Stomach smooth muscle (tissue), 2 donors: ENCODE results near the gene INSC.

Source experiments
- H3K27ac ChIP-seq: one replicate; pipeline ENCODE4 v1.7.0; 2013; ENCODE audit warnings: mild to moderate bottlenecking, low read length, inconsistent platforms
- H3K27me3 ChIP-seq, 2 donors: one replicate each; pipeline ENCODE4 v1.7.0; 2013; ENCODE audit warnings: low read length in 2 of 2; ENCODE audit not compliant: insufficient read depth in 2 of 2, control insufficient read depth in 1 of 2
- H3K36me3 ChIP-seq, 2 donors: one replicate each; pipeline ENCODE4 v1.7.0; 2013; ENCODE audit warnings: low read length in 2 of 2; ENCODE audit not compliant: control insufficient read depth in 2 of 2, insufficient read depth in 2 of 2
- H3K4me1 ChIP-seq: one replicate; pipeline ENCODE4 v1.7.0; 2013; ENCODE audit warnings: low read length; ENCODE audit not compliant: control insufficient read depth, insufficient read depth
- H3K4me3 ChIP-seq, 2 donors: one replicate each; pipeline ENCODE4 v1.7.0; 2013; ENCODE audit warnings: low read length in 2 of 2
- H3K9ac ChIP-seq, 2 donors: one replicate each; pipeline ENCODE4 v1.7.0; 2013; ENCODE audit warnings: low read length in 2 of 2, mild to moderate bottlenecking in 1 of 2
- H3K9me3 ChIP-seq, 2 donors: one replicate each; pipeline ENCODE4 v1.7.0; 2013; ENCODE audit warnings: low read length in 2 of 2; ENCODE audit not compliant: control insufficient read depth in 2 of 2
- donor health status: healthy.
- donor health status: Pancreatic carcinoma.

Gene INSC

DNA sequence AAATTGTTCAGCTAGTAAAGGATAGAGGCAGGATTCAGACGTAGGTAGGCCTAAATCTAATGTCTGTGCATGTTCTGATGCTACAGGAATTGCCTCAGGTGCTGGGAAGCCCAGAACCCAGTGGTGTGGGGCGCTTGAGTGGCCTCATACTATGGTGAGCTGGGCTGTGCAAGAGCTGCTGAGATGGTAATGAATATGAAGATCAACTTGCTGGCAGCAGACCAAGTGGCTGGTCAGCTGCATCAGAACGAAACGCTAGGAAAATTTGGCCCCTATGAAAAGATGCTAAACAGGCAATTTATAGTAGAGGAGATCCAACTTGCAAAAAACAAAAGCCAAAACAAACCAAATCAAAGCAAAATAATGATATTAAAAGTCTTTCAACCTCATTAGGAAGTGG lies 102.7 kb downstream of the INSC start:
- H3K4me3 ChIP-seq, result no peak overlapping the region
- no peak overlapping the region for H3K9ac ChIP-seq
- no peak overlapping the region for H3K27ac ChIP-seq
- H3K27me3 ChIP-seq, result no peaks in the 10 kb centered on the region
- H3K36me3 ChIP-seq, result no peaks in the 10 kb centered on the region
- H3K4me1 ChIP-seq, result no peaks in the 10 kb centered on the region
- H3K9me3 ChIP-seq, result no peaks in the 10 kb centered on the region

- Histone ChIP-seq H3K4me1 (no peaks in the 10 kb centered on the region), H3K9ac (no peak overlapping the region), H3K9me3 (no peaks in the 10 kb centered on the region), H3K36me3 (no peaks in the 10 kb centered on the region), H3K4me3 (no peak overlapping the region), H3K27ac (no peak overlapping the region), H3K27me3 (no peaks in the 10 kb centered on the region)
These were observed 108.1 kb downstream of the INSC start for GRCh38 chr11:15222777-15223176.

DNA sequence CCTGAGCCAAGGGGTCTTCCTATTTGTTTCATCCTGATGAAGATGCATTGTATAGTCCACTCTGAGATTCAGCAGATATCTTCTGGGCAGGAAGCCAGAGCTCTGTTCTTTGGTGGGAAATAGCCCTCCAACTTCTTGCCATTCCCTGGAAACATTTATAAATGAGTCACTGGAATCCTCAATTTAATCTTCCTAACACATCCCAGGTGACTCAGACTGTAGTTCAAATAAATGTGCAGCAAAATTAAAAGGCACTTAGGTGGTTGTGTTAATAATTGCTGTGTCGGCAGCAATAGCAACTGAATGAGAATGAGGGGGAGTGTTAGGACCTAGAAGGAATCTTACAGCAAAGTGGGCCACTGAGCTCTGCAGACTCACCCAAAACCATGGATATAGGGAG lies 108.6 kb downstream of the INSC start:
- Histone ChIP-seq H3K36me3 (no peaks in the 10 kb centered on the region), H3K9ac (no peak overlapping the region), H3K4me3 (no peak overlapping the region), H3K27ac (no peak overlapping the region), H3K4me1 (no peaks in the 10 kb centered on the region), H3K27me3 (no peaks in the 10 kb centered on the region), H3K9me3 (no peaks in the 10 kb centered on the region)

DNA sequence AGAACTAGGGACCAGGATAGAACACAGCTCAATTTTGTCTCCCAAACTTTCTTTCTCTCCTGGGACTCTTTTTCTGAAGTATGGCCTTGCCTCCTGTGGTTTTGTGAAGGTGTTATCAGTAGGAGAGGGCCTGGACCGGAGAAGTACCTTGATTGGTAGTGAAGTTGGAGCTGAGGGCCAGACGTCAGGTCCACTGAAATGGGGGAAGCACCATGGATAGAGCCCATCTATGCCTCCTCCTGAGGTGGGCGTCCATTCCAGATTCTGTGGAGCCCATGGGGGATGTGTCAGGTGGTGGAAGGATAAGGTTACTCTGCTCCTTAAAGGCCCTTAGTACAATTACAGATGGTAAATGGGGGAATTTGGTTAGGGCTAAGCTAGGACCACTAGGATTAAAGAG lies 109.7 kb downstream of the INSC start:
- Histone ChIP-seq H3K27me3 (no peaks in the 10 kb centered on the region), H3K36me3 (no peaks in the 10 kb centered on the region), H3K9ac (no peak overlapping the region), H3K27ac (no peak overlapping the region), H3K9me3 (no peaks in the 10 kb centered on the region), H3K4me1 (no peaks in the 10 kb centered on the region), H3K4me3 (no peak overlapping the region)

GRCh38 chr11:15227011-15227410 lies 112.3 kb downstream of the INSC start:
- Histone ChIP-seq H3K27me3 (no peaks in the 10 kb centered on the region), H3K27ac (no peak overlapping the region), H3K9ac (no peak overlapping the region), H3K4me3 (no peak overlapping the region), H3K4me1 (no peaks in the 10 kb centered on the region), H3K9me3 (no peaks in the 10 kb centered on the region), H3K36me3 (no peaks in the 10 kb centered on the region)

DNA sequence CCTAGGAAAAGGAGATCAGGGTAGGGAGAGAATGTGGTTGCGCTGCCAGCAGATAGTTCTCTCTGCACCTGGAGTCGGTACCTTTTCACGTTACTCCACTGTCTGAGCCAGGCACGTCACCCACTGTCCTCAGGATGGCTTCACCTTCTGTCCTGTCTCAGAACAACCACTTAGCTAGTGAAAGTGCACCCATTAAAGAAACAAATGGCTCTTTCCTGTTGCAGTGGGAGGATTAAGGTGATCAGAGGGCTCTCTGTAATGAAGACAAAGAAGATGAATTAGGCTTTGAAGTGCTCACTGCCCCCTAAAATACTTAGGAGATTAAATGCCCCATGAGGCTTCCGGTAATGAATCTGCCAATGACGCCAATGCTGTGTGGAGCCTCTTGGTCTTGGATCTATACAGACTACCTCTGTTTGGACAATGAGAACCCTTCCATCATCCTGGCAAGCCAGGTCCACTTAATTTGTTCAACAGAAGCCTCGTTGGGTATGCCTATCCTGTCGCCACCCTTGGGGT lies 113.7 kb downstream of the INSC start:
- Histone ChIP-seq H3K27me3 (no peaks in the 10 kb centered on the region), H3K27ac (no peak overlapping the region), H3K9ac (no peak overlapping the region), H3K4me1 (no peaks in the 10 kb centered on the region), H3K36me3 (no peaks in the 10 kb centered on the region), H3K4me3 (no peak overlapping the region), H3K9me3 (no peaks in the 10 kb centered on the region)

DNA sequence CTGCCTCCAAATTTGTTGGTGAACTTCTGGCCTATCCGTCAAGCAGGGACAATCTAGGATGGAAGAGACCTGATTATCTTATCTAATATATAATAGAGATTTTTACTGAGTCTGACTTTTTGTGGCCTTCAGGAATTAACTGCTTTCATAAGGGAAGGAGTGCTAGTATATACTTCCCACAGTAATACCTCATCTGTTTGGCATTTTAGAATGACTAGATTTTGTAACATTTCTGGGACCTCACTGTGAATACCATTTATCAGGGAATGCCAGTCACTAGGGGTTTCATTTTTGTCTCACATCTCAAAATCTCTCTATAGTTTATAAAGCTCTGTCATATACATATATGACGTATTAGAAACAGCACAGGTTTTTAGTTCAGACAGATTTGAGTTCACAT lies 114.3 kb downstream of the INSC start:
- no peaks in the 10 kb centered on the region for H3K36me3 ChIP-seq
- H3K27ac ChIP-seq, result no peak overlapping the region
- no peak overlapping the region for H3K9ac ChIP-seq
- no peaks in the 10 kb centered on the region for H3K9me3 ChIP-seq
- no peak overlapping the region for H3K4me3 ChIP-seq
- H3K27me3 ChIP-seq, result no peaks in the 10 kb centered on the region
- H3K4me1 ChIP-seq, result no peaks in the 10 kb centered on the region

DNA sequence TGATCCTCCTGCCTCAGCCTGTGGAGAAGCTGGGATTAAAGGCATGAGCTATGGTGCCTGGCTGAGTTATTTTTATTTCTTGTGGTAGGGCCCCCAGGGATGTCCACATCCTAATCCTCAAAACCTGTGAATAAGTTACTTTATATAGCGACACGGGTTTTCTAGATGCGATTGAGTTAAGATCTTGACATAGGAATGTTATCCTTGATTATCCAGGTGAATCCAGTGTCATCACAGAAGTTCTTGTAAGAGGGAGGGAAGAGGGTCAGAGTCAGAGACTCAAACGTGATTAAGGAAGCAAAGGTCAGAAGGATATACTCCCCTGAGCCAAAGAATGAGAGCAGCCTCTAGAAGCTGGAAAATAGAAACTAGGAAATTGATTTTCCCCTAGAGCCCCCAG lies 117.8 kb downstream of the INSC start:
- Histone ChIP-seq H3K4me3 (no peak overlapping the region), H3K27ac (no peak overlapping the region), H3K9me3 (no peaks in the 10 kb centered on the region), H3K4me1 (no peaks in the 10 kb centered on the region), H3K27me3 (no peaks in the 10 kb centered on the region), H3K9ac (no peak overlapping the region), H3K36me3 (no peaks in the 10 kb centered on the region)

GRCh38 chr11:15233371-15234165 lies 118.8 kb downstream of the INSC start:
- Histone ChIP-seq H3K27me3 (no peaks in the 10 kb centered on the region), H3K4me3 (no peak overlapping the region), H3K4me1 (no peaks in the 10 kb centered on the region), H3K27ac (no peak overlapping the region), H3K36me3 (no peaks in the 10 kb centered on the region), H3K9ac (no peak overlapping the region), H3K9me3 (no peaks in the 10 kb centered on the region)

DNA sequence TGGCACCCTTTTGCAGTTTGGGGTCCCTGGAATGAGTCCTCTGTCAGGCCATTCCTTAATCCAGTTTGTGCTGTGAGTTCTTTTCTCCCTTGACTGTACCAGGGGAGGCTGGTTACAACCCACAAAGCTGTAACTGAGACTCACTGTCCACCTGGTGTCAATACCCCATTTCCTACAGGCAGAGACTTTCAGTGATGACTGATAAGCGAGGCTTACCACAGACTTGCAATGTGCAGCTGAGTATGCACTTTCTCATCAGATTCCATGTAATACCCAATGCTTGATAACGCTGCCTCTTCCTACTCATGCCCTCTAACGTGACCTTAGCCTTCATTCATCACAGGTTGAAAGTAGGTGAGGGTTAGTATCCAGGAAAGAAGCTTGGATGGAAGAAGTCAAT lies 120.1 kb downstream of the INSC start:
- no peak overlapping the region for H3K4me3 ChIP-seq
- H3K27ac ChIP-seq, result no peak overlapping the region
- no peak overlapping the region for H3K9ac ChIP-seq
- H3K4me1 ChIP-seq, result no peaks in the 10 kb centered on the region
- no peaks in the 10 kb centered on the region for H3K27me3 ChIP-seq
- H3K36me3 ChIP-seq, result no peaks in the 10 kb centered on the region
- H3K9me3 ChIP-seq, result no peaks in the 10 kb centered on the region

DNA sequence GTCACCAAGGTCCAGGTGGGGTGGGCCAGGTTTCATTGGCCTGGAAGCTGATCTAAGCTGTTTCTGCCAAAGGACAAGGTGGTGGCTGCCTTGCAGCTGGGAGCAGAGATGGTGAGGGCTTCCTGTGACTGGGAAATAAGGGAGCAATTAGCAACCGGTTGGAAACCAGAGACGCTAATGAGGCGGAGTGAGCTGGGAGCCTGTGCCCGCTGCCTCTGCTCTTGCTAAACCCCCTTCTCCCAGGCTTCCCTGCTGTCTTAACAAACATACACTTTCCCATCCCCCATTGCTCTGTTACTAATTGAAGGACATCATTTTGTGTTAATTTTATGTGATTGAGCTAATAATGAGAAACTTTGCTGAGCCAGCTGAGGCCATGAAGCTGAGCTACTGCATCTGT lies 121.8 kb downstream of the INSC start:
- Histone ChIP-seq H3K27me3 (no peaks in the 10 kb centered on the region), H3K27ac (no peak overlapping the region), H3K36me3 (no peaks in the 10 kb centered on the region), H3K4me1 (no peaks in the 10 kb centered on the region), H3K4me3 (no peak overlapping the region), H3K9ac (no peak overlapping the region), H3K9me3 (no peaks in the 10 kb centered on the region)
